K562 (cell line): ENCODE data around the gene ATXN7. TPM values are rescaled to one million over a fixed set of nuclear protein-coding genes. Genes with fewer than 3 reads are reported as not detected.

Experiments
- ATAC-seq: fragments of 200-7000 bp; cut with Tn5 transposase; 3 replicates; pipeline ENCODE4 v1.9.1; 2020; ENCODE audit warnings: moderate library complexity
- BruUV-seq: library from RNA; stranded (reverse); fragments of 400-500 nt; replicated peaks from 2 replicates; lab custom pipeline; 2021; lab: Mats Ljungman, UMichigan
- CTCF ChIA-PET: fragments of 300-600 bp; formaldehyde crosslinking; extraction: SDS; loops from one replicate; lab custom pipeline; 2021; ENCODE audit warnings: low intra/inter-chr PET ratio; lab: Yijun Ruan, JAX
- POLR2A ChIA-PET: fragments of 300-600, 350-650 bp; sonication (Branson Sonifier 250); formaldehyde crosslinking; extraction: SDS; loops from one replicate; lab custom pipeline; 2021; ENCODE audit warnings: antibody characterized with exemption, inconsistent platforms; lab: Yijun Ruan, JAX
- DNase-seq, 4 experiments: peaks; one replicate each; pipeline versions ENCODE4 v3.0.0 to v3.0.0-alpha.2; 2011 to 2018; ENCODE audit warnings: low spot score in 3 of 4, mixed read lengths in 3 of 4; ENCODE audit errors: extremely low read depth in 1 of 4
- FAIRE-seq: peaks from 2 replicates; lab custom pipeline; 2011; peaks lifted over from hg19 to GRCh38; lab: Jason Lieb, UNC
- H2AFZ ChIP-seq: 2 replicates; pipeline ENCODE4 v1.6.0; 2011; ENCODE audit warnings: low read depth, low read length, control low read depth, inconsistent platforms
- H3K27ac ChIP-seq: fragments of 200-600 bp; 3 replicates; pipeline ENCODE4 v1.8.0; 2011; ENCODE audit warnings: low read depth, mild to moderate bottlenecking, control low read depth, inconsistent platforms, low read length, moderate library complexity, mixed read lengths; ENCODE audit errors: extremely low read depth
- H3K27me3 ChIP-seq, 2 experiments: fragments of 300-600 bp in 1 of 2; 2 replicates in 1 of 2; 3 replicates in 1 of 2; pipeline versions ENCODE4 v1.6.0 to v1.8.0; 2011; ENCODE audit warnings: inconsistent platforms in 2 of 2, low read length in 2 of 2, mild to moderate bottlenecking in 1 of 2, mixed read lengths in 1 of 2, moderate library complexity in 1 of 2; ENCODE audit not compliant: control insufficient read depth in 2 of 2, insufficient read depth in 2 of 2
- H3K36me3 ChIP-seq: fragments of 300-600 bp; 3 replicates; pipeline ENCODE4 v1.8.0; 2011; ENCODE audit warnings: mild to moderate bottlenecking, low read length, inconsistent platforms; ENCODE audit not compliant: control insufficient read depth, insufficient read depth
- H3K4me1 ChIP-seq, 2 experiments: fragments of 200-600 bp in 1 of 2; replicated peaks in 1 of 2; 2 replicates in 1 of 2; 3 replicates in 1 of 2; pipeline versions ENCODE4 v1.5.1 to v1.8.0; 2011; ENCODE audit warnings: inconsistent platforms in 2 of 2, low read length in 2 of 2, mild to moderate bottlenecking in 1 of 2, mixed read lengths in 1 of 2, moderate library complexity in 1 of 2; ENCODE audit not compliant: control insufficient read depth in 2 of 2, insufficient read depth in 2 of 2
- H3K4me2 ChIP-seq: 2 replicates; pipeline ENCODE4 v1.6.1; 2011; ENCODE audit warnings: low read length, control low read depth, inconsistent platforms, mixed read lengths; ENCODE audit not compliant: insufficient read depth
- H3K4me3 ChIP-seq: fragments of 200-600 bp; sonication (generic), shearing (Covaris generic); 2 replicates; pipeline ENCODE4 v1.5.1; 2016; ENCODE audit warnings: control low read depth, inconsistent platforms
- H3K79me2 ChIP-seq: fragments of 200-600 bp; 3 replicates; pipeline ENCODE4 v1.8.0; 2011; ENCODE audit warnings: low read length, inconsistent platforms; ENCODE audit not compliant: control insufficient read depth, insufficient read depth
- H3K9ac ChIP-seq, 2 experiments: 2 replicates each; pipeline versions ENCODE4 v1.6.0 to v1.6.1; 2011; ENCODE audit warnings: low read depth in 2 of 2, low read length in 2 of 2, control low read depth in 1 of 2, inconsistent platforms in 1 of 2, mild to moderate bottlenecking in 1 of 2, mixed read lengths in 1 of 2; ENCODE audit not compliant: insufficient read depth in 1 of 2
- H3K9me1 ChIP-seq: one replicate; pipeline ENCODE4 v1.6.0; 2011; ENCODE audit warnings: inconsistent platforms, mild to moderate bottlenecking, low read length, moderate library complexity; ENCODE audit not compliant: control insufficient read depth, insufficient read depth
- H3K9me3 ChIP-seq: replicated peaks from 2 replicates; pipeline ENCODE4 v1.5.1; 2011; ENCODE audit warnings: low read depth, low read length, inconsistent platforms; ENCODE audit not compliant: control insufficient read depth, insufficient read depth
- H4K20me1 ChIP-seq: replicated peaks from 2 replicates; pipeline ENCODE4 v1.6.1; 2011; ENCODE audit warnings: low read length, inconsistent platforms, mixed read lengths; ENCODE audit not compliant: control insufficient read depth, insufficient read depth
- ATF1 ChIP-seq, 2 experiments: fragments of 450-650 bp in 1 of 2; IDR thresholded peaks; 2 replicates each; pipeline ENCODE4 v1.6.1; 2016; ENCODE audit warnings: missing compliant biosample characterization in 1 of 2, missing genetic modification characterization in 1 of 2
- C11orf30 ChIP-seq: fragments of 450-650 bp; IDR thresholded peaks from 2 replicates; pipeline ENCODE4 v1.6.1; 2016; ENCODE audit warnings: low read depth, mild to moderate bottlenecking
- DIDO1 ChIP-seq: fragments of 450-650 bp; IDR thresholded peaks from 2 replicates; pipeline ENCODE4 v1.6.1; 2016; ENCODE audit warnings: low read depth, missing biosample characterization, missing genetic modification characterization
- EP300 ChIP-seq: IDR thresholded peaks from 2 replicates; pipeline ENCODE4 v1.6.1; 2012; ENCODE audit warnings: low read length, improper control_type of control experiment
- KHSRP ChIP-seq: fragments of 450-650 bp; IDR thresholded peaks from 2 replicates; pipeline ENCODE4 v1.6.1; 2017
- L3MBTL2 ChIP-seq: fragments of 450-650 bp; IDR thresholded peaks from 2 replicates; pipeline ENCODE4 v1.6.1; 2016; ENCODE audit warnings: mild to moderate bottlenecking, moderate library complexity
- MCM5 ChIP-seq: fragments of 450-650 bp; IDR thresholded peaks from 2 replicates; pipeline ENCODE4 v1.6.1; 2016; ENCODE audit warnings: low read depth
- MECOM ChIP-seq: fragments of 250-450 bp; sonication (Bioruptor Pico); IDR thresholded peaks from 2 replicates; pipeline ENCODE4 v1.8.0; 2022; ENCODE audit warnings: inconsistent platforms
- RBM22 ChIP-seq: fragments of 200-400 bp; formaldehyde crosslinking; IDR thresholded peaks from 2 replicates; pipeline ENCODE4 v1.6.1; 2018; ENCODE audit warnings: low read length, low read depth; ENCODE audit not compliant: poor library complexity, severe bottlenecking
- RFX1 ChIP-seq: fragments of 450-650 bp; IDR thresholded peaks from 2 replicates; pipeline ENCODE4 v1.6.1; 2016; ENCODE audit warnings: mild to moderate bottlenecking, moderate library complexity
- SLC30A9 ChIP-seq: fragments of 250-450 bp; sonication (Bioruptor Pico); IDR thresholded peaks from 2 replicates; pipeline ENCODE4 v1.8.0; 2022; ENCODE audit warnings: mild to moderate bottlenecking, moderate library complexity
- STAT5B ChIP-seq: fragments of 250-450 bp; sonication (Bioruptor Pico); IDR thresholded peaks from 2 replicates; pipeline ENCODE4 v1.8.0; 2021; ENCODE audit warnings: mild to moderate bottlenecking, inconsistent platforms
- TEAD1 ChIP-seq, 2 experiments: fragments of 450-650 bp in 1 of 2; sonication (generic) in 1 of 2; formaldehyde crosslinking; IDR thresholded peaks; 2 replicates each; pipeline versions ENCODE4 v1.4.0 to v1.8.0; 2020 to 2022; ENCODE audit warnings: mild to moderate bottlenecking in 2 of 2, missing genetic modification reagents in 1 of 2
- TRIM28 ChIP-seq: fragments of 450-650 bp; IDR thresholded peaks from 2 replicates; pipeline ENCODE4 v1.6.1; 2017
- ZNF274 ChIP-seq: IDR thresholded peaks from 2 replicates; pipeline ENCODE4 v1.6.1; 2011; ENCODE audit warnings: low read depth, mild to moderate bottlenecking, low read length, moderate library complexity, borderline replicate concordance
- ZNF316 ChIP-seq: fragments of 450-650 bp; IDR thresholded peaks from 2 replicates; pipeline ENCODE4 v1.6.1; 2016
- ZZZ3 ChIP-seq: fragments of 450-650 bp; IDR thresholded peaks from 2 replicates; pipeline ENCODE4 v1.6.1; 2016; ENCODE audit warnings: antibody characterized with exemption, mild to moderate bottlenecking, moderate library complexity
- WGBS: fragments of 100-300 bp; shearing (Covaris generic); methylation state at CpG from one replicate; pipeline ENCODE4 v1.1.6; 2016; ENCODE audit warnings: low coverage, mixed read lengths; ENCODE audit not compliant: insufficient coverage; ENCODE audit errors: missing lambda C conversion rate; 5-methylcytosine and 5-hydroxymethylcytosine counted together
- in situ Hi-C: fragments of 300-500 bp; cut with MboI; formaldehyde crosslinking; loops from 4 replicates; pipeline ENCODE4 v1.15.0; 2018; ENCODE audit warnings: inconsistent platforms, mixed read lengths
- intact Hi-C: fragments of 100-400 bp; cut with micrococcal nuclease; formaldehyde crosslinking; loops from 2 replicates; pipeline ENCODE4 v1.14.2; 2022
- polyA plus RNA-seq, 8 experiments: library from polyadenylated mRNA; depleted of rRNA in 4 of 8; stranded (reverse) in 5 of 8; unstranded in 3 of 8; fragments of >200 nt; fragmentation: Nextera tagmentation in 2 of 8; fragmentation: Illumina TruSeq in 1 of 8; extraction: Ambion mirVana in 2 of 8; extraction: Trizol in 1 of 8; gene quantifications; 2 replicates each; pipeline versions ENCODE4 v1.2.1 to v1.2.3, GENCODE V29; 2011 to 2014; ENCODE audit warnings: inconsistent platforms in 1 of 8, missing spikeins in 1 of 8
- total RNA-seq, 7 experiments: library from RNA; depleted of rRNA in 6 of 7; stranded (reverse); fragments of >200 nt in 6 of 7; fragmentation: Illumina TruSeq in 2 of 7; extraction: Trizol in 2 of 7; gene quantifications; 2 replicates each; pipeline versions ENCODE4 v1.2.1 to v1.2.3, GENCODE V29; 2011 to 2021; ENCODE audit warnings: low replicate concordance in 1 of 7
- TF ChIP-seq, protein P1 (sequence below): sonication (generic); formaldehyde crosslinking; IDR thresholded peaks from 2 replicates; pipeline ENCODE4 v1.8.0; 2022; ENCODE audit warnings: missing genetic modification reagents, mild to moderate bottlenecking, borderline replicate concordance

ATXN7 gene
- total and polyA plus RNA-seq, 9 of the 15 experiments (the other 6 are each of a cell fraction or from before 2014, with no cell fraction given): 0.41 to 9.2 (median 6.7) TPM

DNA sequence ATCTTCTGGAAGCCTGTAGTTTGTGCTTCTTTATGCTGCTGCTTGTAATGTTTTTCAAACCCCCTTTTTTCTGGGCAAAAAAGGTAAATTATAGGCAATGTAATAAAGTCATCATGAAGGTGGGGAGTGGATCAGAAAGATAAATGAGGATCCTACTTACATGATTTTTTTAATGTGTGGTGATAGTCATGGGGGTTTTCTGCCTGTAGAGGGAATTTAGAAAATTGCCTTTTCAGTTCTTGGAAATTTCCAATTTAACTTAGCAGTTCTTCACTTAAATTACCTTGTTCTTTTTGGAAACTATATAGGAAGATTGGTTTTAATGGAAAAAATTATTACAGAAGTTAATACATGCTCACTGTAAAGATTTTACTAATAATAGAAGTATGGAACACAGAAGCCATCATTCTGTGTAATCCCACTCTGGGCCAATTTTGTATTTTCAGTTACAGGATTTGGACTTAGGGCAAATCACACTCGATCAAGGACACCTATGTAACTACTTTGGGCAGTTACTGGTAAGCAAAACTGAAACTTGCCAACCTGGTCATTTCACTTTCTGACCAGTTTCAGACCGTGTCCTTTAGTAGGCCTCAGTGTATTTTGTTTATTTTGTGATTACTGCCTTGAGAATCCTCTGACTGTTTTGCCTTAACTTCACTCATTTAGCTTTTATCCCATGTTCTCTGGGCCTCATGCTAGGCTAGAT lies 59.0 kb downstream of the ATXN7 start:
- in situ Hi-C loops (no loop called here), intact Hi-C loops (no loop called here)
- ChIA-PET POLR2A (no interaction called here), CTCF (no interaction called here)
- peaks cover 61% of the 10 kb centered on the region for H3K36me3 ChIP-seq
- ATAC-seq (no peak), DNase-seq (no peak), FAIRE-seq (no peak)
- H3K9me1 ChIP-seq: no peaks in the 10 kb centered on the region
- H3K27ac ChIP-seq: no peak overlapping the region
- no peak overlapping the region for H3K4me3 ChIP-seq
- H2AFZ ChIP-seq: no peak overlapping the region
- no peaks in the 10 kb centered on the region for H3K27me3 ChIP-seq
- peaks cover 6% of the 10 kb centered on the region; the same call in 1 of the 3 replicates for H3K79me2 ChIP-seq
- no peaks in the 10 kb centered on the region for H4K20me1 ChIP-seq
- BruUV-seq: no TSS peak
- H3K4me1 ChIP-seq: no peaks in the 10 kb centered on the region
- WGBS: 100% methylated on average over 2 of the region's 2 CpGs
- H3K9me3 ChIP-seq: no peaks in the 10 kb centered on the region
- H3K9ac ChIP-seq: no peak overlapping the region
- H3K4me2 ChIP-seq: no peak overlapping the region
- TF ChIP-seq ATF1 (CRISPR knock-in tag; IDR thresholded peaks at IDR 0.05): no peak
- no peak for TF ChIP-seq ATF1 (tag; IDR thresholded peaks at IDR 0.05)
- no peak for TF ChIP-seq DIDO1 (tag)
- no peak for TF ChIP-seq TEAD1 (CRISPR knock-in tag; IDR thresholded peaks at IDR 0.05)
- no peak for TF ChIP-seq SLC30A9 (CRISPR knock-in tag)
- no peak for TF ChIP-seq ZNF274
- TF ChIP-seq, protein P1, sequence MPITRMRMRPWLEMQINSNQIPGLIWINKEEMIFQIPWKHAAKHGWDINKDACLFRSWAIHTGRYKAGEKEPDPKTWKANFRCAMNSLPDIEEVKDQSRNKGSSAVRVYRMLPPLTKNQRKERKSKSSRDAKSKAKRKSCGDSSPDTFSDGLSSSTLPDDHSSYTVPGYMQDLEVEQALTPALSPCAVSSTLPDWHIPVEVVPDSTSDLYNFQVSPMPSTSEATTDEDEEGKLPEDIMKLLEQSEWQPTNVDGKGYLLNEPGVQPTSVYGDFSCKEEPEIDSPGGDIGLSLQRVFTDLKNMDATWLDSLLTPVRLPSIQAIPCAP (CRISPR knock-in tag): no peak
- no peak for TF ChIP-seq TRIM28
- no peak for TF ChIP-seq ZNF316
- TF ChIP-seq L3MBTL2: no peak
- no peak for TF ChIP-seq MECOM
- no peak for TF ChIP-seq KHSRP
- TF ChIP-seq EP300: no peak
- no peak for TF ChIP-seq RBM22
- no peak for TF ChIP-seq MCM5
- no peak for TF ChIP-seq ZZZ3
- TF ChIP-seq C11orf30: no peak
- no peak for TF ChIP-seq STAT5B (CRISPR knock-in tag)
- no peak for TF ChIP-seq RFX1
